ENCODE results near the gene ESCO1. TPM values are rescaled to one million over a fixed set of nuclear protein-coding genes. Genes with fewer than 3 reads are reported as not detected.
"Not testable (repeated sequence)": the region's sequence is repeated elsewhere in the genome, so short reads cannot be mapped to it uniquely, and the experiment has no call there.

The ESCO1 gene, protein sequence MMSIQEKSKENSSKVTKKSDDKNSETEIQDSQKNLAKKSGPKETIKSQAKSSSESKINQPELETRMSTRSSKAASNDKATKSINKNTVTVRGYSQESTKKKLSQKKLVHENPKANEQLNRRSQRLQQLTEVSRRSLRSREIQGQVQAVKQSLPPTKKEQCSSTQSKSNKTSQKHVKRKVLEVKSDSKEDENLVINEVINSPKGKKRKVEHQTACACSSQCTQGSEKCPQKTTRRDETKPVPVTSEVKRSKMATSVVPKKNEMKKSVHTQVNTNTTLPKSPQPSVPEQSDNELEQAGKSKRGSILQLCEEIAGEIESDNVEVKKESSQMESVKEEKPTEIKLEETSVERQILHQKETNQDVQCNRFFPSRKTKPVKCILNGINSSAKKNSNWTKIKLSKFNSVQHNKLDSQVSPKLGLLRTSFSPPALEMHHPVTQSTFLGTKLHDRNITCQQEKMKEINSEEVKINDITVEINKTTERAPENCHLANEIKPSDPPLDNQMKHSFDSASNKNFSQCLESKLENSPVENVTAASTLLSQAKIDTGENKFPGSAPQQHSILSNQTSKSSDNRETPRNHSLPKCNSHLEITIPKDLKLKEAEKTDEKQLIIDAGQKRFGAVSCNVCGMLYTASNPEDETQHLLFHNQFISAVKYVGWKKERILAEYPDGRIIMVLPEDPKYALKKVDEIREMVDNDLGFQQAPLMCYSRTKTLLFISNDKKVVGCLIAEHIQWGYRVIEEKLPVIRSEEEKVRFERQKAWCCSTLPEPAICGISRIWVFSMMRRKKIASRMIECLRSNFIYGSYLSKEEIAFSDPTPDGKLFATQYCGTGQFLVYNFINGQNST
- 7.9 TPM for total RNA-seq
- long read RNA-seq, full-length matches to known transcripts, result 8 of 14 reads
- long read RNA-seq, partial matches to known transcripts, result 2 of 14 reads
- long read RNA-seq, other reads (novel, unspliced or antisense), result 4 of 14 reads

- ATAC-seq (ENCODE audit: poor library complexity), result peak; percentile 95
- intact Hi-C loops (cut with DNase I), result no loop called here
- peak; percentile 97 for DNase-seq
These were observed at the start of gene ESCO1 for GRCh38 chr18:21600526-21601410. ESCO1 (minus strand) TSS chr18:21600704; CDS start chr18:21574843, 25,861 bp downstream.

- intact Hi-C loops (cut with DNase I); DNase-seq; ATAC-seq (ENCODE audit: poor library complexity): not testable (repeated sequence)
These were observed 39.9 kb upstream of the ESCO1 start for GRCh38 chr18:21640375-21640774.

DNA sequence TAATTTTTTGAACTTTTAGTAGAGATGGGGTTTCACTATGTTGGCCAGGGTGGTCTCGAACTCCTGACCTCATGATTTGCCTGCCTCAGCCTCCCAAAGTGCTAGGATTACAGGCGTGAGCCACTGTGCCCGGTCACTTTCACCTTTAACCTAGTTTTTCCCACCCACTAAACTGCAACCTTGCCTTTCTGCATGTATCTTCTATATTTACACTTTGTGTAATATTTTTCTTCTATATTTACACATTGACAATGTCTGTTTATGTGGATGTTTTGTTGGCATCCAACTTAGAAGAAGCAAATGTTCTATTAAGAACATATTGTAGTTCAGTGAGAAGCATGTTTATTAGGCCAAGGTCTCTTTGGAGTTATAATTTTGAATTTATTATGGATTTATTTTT lies 38.3 kb upstream of the ESCO1 start:
- intact Hi-C loops (cut with DNase I), result no loop called here
- no peak for DNase-seq
- no peak for ATAC-seq (ENCODE audit: poor library complexity)

DNA sequence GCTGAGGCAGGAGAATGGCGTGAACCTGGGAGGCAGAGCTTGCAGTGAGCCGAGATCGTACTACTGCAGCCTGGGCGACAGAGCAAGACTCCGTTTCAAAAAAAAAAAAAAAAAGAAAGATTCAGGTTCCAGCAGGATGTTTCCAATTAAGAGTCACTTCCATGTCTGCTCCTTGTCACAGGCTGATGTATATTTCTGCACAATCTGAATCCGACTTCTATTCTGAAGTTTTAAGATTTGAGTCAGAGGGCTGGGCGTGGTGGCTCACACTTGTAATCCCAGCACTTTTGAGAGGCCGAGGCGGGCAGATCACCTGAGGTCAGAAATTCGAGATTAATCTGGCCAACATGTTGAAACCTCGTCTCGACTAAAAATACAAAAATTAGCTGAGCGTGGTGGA lies 36.3 kb upstream of the ESCO1 start:
- intact Hi-C loops (cut with DNase I), result no loop called here
- no peak for DNase-seq
- no peak for ATAC-seq (ENCODE audit: poor library complexity)

DNA sequence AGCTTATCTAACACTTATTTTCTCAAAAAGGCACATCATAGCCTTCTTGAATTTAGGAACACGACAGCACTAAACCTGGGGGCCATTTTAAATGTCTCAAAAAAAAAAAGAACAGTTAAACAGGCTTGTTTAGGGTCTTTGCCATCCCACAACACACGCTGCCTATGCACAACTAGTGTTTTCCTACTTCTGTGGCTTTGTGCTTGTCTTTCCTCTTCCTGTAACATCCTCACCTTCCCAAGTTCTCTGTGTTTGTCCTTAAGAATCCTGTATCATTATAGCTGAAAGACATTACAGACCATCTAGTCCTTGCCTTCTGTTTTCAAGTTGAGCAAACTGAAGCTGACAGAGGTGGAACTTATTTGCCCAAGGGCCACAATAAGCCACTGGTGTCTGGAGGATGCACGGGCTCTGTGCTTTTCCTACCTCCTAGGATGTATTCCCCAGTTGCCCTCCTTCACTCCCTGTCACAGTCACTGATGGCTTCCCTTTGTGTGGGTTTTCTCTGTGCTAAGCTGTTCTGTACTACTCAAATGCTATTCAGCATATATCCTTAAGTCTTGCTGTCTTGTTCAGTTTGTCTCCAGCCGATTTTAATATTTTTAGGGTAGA lies 34.2 kb upstream of the ESCO1 start:
- ATAC-seq (ENCODE audit: poor library complexity) (no peak), DNase-seq (no peak)
- intact Hi-C loops (cut with DNase I), result no loop called here

DNA sequence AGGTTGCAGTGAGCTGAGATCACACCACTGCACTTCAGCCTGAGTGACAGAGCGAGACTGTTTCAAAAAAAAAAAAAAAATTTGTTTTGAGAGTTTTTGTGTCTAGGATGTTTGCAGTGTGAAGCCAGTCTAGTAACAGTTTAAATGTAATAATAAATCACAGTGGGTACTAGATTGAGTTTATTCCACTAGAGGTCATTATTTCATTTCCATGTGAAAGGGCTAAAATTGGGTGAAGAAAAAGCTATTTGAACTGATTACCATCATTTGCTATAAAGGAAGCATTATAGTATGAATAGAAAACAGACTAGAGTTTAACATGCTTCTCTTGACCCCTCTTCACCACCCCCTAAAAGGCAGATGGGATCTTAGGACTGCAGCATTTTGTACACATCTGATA lies 31.9 kb upstream of the ESCO1 start:
- intact Hi-C loops (cut with DNase I), result no loop called here
- DNase-seq (no peak), ATAC-seq (ENCODE audit: poor library complexity) (no peak)

DNA sequence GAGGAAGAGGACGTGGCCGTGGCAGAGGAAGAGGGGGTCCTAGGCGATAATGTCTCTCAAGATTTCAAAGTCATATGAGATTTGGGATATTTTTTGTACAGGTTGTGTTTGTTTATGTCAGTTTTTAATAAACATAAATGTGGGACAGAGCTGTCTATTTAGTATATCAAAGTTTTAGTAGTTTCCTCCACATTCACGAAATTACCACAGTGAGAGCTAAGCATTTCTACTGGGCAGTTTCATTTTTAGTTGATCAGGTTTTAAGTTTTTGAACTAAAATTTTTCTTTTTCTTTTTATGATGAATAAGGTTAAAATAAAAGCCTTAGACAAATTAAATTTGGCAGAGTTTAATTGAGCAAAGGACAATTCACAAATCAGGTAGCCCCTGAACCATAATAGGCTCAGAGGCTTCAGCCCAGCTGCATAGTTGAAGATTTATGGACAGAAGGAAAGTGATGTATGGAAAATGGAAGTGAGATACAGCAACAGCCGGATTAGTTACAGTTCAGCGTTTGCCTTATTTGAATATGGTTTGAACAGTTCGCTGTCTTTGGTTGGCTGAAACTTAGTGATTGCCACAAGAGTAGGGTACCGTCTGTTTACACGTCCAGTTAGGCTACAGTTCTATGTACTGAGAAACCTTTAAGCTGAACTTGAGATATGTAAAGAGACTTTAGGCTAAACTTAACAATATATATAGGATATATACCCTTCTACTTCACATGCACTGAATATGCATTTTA lies 28.8 kb upstream of the ESCO1 start:
- DNase-seq (no peak), ATAC-seq (ENCODE audit: poor library complexity) (no peak)
- intact Hi-C loops (cut with DNase I), result no loop called here

GRCh38 chr18:21621640-21622039 lies 21.1 kb upstream of the ESCO1 start:
- DNase-seq; intact Hi-C loops (cut with DNase I): not testable (repeated sequence)
- peak; percentile 53 for ATAC-seq (ENCODE audit: poor library complexity)

GRCh38 chr18:21612125-21613039 lies 11.9 kb upstream of the ESCO1 start, which contains the start of gene SNRPD1:
SNRPD1 (plus strand) TSS chr18:21612314; CDS start chr18:21612430, 116 bp downstream.
- intact Hi-C loops (cut with DNase I), result no loop called here
- ATAC-seq (ENCODE audit: poor library complexity) (peak; percentile 100), DNase-seq (peak; percentile 94)

GRCh38 chr18:21611401-21612124 lies 11.1 kb upstream of the ESCO1 start:
- DNase-seq; ATAC-seq (ENCODE audit: poor library complexity); intact Hi-C loops (cut with DNase I): not testable (repeated sequence)

- no peak for ATAC-seq (ENCODE audit: poor library complexity)
These were observed 4.7 kb upstream of the ESCO1 start for GRCh38 chr18:21605213-21605612.

GRCh38 chr18:21604671-21605070 lies 4.2 kb upstream of the ESCO1 start:
- intact Hi-C loops (cut with DNase I), result no loop called here
- ATAC-seq (ENCODE audit: poor library complexity) (no peak), DNase-seq (no peak)

More at GRCh38 chr18:21605213-21605612, 4.7 kb upstream of the ESCO1 start:
- intact Hi-C loops (cut with DNase I), result no loop called here
- DNase-seq, result no peak

DNA sequence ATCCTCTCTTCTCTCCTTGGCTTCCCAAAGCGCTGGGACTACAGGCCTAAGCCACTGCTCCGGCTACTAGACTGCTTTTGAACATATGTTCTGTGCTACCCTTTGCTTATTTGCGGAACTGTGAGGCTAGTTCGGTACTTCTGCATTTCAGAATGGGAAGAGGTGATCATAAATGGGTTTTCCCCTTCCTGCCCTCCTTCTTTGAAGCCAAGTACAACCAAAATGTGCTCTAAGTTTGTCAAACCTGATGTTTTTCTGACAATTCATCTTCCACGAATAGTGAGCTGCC lies 1.7 kb upstream of the ESCO1 start:
- ATAC-seq (ENCODE audit: poor library complexity) (no peak), DNase-seq (no peak)
- intact Hi-C loops (cut with DNase I), result no loop called here

- intact Hi-C loops (cut with DNase I), result no loop called here
- ATAC-seq (ENCODE audit: poor library complexity) (peak; percentile 76), DNase-seq (peak; percentile 74)
These were observed 649 bp downstream of the ESCO1 start for GRCh38 chr18:21599585-21600525.
